ENCODE data around the gene RBKS. TPM values are rescaled to one million over a fixed set of nuclear protein-coding genes. Genes with fewer than 3 reads are reported as not detected.

The RBKS gene
- total RNA-seq, 2 donors from 2014 or later: 5.5 to 8.9 TPM

DNA sequence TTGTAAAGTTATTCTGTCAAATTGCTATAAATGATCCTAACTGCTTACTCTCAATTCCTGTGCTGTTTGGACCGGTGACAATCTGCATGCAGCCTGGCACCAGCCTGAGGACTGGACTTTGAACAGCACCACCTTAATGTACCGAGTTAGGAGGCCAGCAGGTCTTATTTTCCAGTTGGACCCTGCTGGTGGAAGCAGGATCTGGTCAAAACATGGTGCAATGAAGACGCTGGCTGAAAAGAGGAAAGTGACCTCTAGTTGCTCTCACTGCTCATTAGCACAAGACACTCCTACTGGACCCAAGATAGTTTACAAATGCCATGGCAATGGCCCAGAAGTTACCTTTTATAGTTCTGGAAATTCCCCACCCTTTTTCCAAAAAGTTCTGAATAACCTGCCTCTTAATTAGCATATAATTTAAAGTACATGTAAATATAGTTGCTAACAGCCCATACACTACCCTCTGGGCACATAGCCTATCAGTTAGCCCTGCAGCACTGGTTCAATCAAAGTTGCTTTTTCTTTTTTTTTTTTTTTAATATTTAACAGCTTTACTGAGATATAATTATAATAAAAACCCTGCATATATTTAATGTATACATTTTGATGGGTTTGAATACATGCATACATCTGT lies 35.8 kb downstream of the RBKS start:
- Histone ChIP-seq H3K4me3 (no peak overlapping the region), H3K27me3 (no peaks in the 10 kb centered on the region), H3K9ac (ENCODE audit: low read depth in 2 of 2, low read length in 2 of 2) (no peak overlapping the region), H3K9me3 (no peaks in the 10 kb centered on the region), H3K36me3 (no peaks in the 10 kb centered on the region), H3K4me1 (peaks cover 3% of the 10 kb centered on the region), H3K27ac (no peak overlapping the region)
- intact Hi-C loops (cut with DNase I): no loop called here
- DNase-seq: peak; percentile 23
- TF ChIP-seq, protein P1, sequence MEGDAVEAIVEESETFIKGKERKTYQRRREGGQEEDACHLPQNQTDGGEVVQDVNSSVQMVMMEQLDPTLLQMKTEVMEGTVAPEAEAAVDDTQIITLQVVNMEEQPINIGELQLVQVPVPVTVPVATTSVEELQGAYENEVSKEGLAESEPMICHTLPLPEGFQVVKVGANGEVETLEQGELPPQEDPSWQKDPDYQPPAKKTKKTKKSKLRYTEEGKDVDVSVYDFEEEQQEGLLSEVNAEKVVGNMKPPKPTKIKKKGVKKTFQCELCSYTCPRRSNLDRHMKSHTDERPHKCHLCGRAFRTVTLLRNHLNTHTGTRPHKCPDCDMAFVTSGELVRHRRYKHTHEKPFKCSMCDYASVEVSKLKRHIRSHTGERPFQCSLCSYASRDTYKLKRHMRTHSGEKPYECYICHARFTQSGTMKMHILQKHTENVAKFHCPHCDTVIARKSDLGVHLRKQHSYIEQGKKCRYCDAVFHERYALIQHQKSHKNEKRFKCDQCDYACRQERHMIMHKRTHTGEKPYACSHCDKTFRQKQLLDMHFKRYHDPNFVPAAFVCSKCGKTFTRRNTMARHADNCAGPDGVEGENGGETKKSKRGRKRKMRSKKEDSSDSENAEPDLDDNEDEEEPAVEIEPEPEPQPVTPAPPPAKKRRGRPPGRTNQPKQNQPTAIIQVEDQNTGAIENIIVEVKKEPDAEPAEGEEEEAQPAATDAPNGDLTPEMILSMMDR (IDR thresholded peaks at IDR 0.05): no peak

GRCh38 chr2:27852691-27853090 lies 37.5 kb downstream of the RBKS start:
- peaks cover 3% of the 10 kb centered on the region for H3K4me1 ChIP-seq
- H3K4me3 ChIP-seq: no peak overlapping the region

DNA sequence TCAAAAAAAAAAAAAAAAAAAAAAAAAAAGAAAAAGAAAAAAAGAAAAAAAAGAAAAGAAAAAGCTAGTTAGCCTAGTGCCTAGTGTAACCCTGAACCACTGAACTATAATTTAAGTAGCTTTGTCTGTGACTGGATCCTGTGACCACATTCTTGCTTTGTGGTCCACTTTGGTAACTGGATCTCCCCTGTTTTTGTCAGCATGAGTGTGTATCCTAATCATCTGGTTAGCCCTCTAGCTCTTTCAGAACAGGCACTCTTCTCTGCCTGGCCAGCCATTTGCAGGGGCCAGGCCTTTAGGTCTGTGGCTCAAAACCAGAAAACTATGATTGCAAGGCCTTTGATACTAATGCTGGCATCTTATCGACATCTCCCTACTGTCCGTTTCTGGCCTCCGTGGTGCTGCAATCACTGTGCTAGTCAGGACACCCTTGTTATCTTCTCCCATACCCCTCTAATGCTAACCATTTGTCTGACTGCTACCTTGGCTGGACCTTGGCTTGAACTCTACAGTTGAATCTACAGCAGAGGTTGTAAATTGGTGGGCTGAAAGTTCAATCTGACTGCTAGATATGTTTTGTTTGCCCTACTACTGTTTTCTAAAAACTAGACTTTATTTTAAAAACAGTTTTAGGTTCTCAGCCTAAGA lies 40.5 kb downstream of the RBKS start:
- intact Hi-C loops (cut with DNase I): no loop called here
- Histone ChIP-seq H3K4me3 (no peak overlapping the region), H3K36me3 (no peaks in the 10 kb centered on the region), H3K4me1 (peaks cover 3% of the 10 kb centered on the region), H3K9me3 (no peaks in the 10 kb centered on the region), H3K27me3 (no peaks in the 10 kb centered on the region), H3K9ac (ENCODE audit: low read depth in 2 of 2, low read length in 2 of 2) (no peak overlapping the region), H3K27ac (no peak overlapping the region)
- DNase-seq: no peak
- TF ChIP-seq, protein P1 (IDR thresholded peaks at IDR 0.05): no peak

More at GRCh38 chr2:27852691-27853090, 37.5 kb downstream of the RBKS start:
- Histone ChIP-seq H3K27me3 (no peaks in the 10 kb centered on the region), H3K36me3 (no peaks in the 10 kb centered on the region), H3K27ac (no peak overlapping the region), H3K9me3 (no peaks in the 10 kb centered on the region), H3K9ac (ENCODE audit: low read depth in 2 of 2, low read length in 2 of 2) (no peak overlapping the region)
- intact Hi-C loops (cut with DNase I): no loop called here
- DNase-seq: no peak
- TF ChIP-seq, protein P1 (IDR thresholded peaks at IDR 0.05): no peak

- TF ChIP-seq, protein P1 (IDR thresholded peaks at IDR 0.05): no peak
- Histone ChIP-seq H3K4me3 (no peak overlapping the region), H3K36me3 (no peaks in the 10 kb centered on the region), H3K9me3 (no peaks in the 10 kb centered on the region), H3K27ac (no peak overlapping the region), H3K4me1 (no peaks in the 10 kb centered on the region), H3K9ac (ENCODE audit: low read depth in 2 of 2, low read length in 2 of 2) (no peak overlapping the region), H3K27me3 (no peaks in the 10 kb centered on the region)
- no peak for DNase-seq
- intact Hi-C loops (cut with DNase I): no loop called here
Measured at GRCh38 chr2:27847333-27847732, 42.9 kb downstream of the RBKS start.

DNA sequence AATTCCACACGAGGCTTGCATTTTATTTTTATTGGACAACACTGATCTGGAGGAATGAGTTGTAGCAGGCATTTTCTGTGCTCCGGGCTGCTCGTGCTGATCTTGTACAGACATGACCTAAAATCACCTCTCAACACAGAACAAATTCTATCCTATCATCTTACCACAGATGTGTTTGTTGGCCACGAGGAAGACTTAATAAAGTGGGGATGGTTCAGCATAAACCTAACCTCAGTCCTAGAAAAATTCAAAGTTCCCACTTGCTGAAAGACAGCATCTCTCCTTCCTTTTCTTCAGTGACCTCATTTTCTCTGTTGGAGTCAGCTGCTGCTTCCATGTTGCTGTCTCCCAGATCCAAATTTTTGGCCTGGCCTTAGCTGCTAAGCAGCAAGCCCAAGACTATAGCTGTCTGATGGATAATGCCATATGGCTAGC lies 45.3 kb downstream of the RBKS start:
- Histone ChIP-seq H3K27me3 (no peaks in the 10 kb centered on the region), H3K4me1 (no peaks in the 10 kb centered on the region), H3K27ac (no peak overlapping the region), H3K4me3 (no peak overlapping the region), H3K9ac (ENCODE audit: low read depth in 2 of 2, low read length in 2 of 2) (no peak overlapping the region), H3K36me3 (no peaks in the 10 kb centered on the region), H3K9me3 (no peaks in the 10 kb centered on the region)
- intact Hi-C loops (cut with DNase I): no loop called here
- TF ChIP-seq, protein P1 (IDR thresholded peaks at IDR 0.05): no peak
- no peak for DNase-seq

Data from colonic mucosa (tissue), 4 donors.